K562 (cell line): ENCODE data around the gene MIP. TPM values are rescaled to one million over a fixed set of nuclear protein-coding genes. Genes with fewer than 3 reads are reported as not detected.
A peak's percentile ranks its signal among the peaks of the same experiment; 100 is the strongest.

ENCODE experiments used
- ATAC-seq: fragments of 200-7000 bp; cut with Tn5 transposase; 3 replicates; pipeline ENCODE4 v1.9.1; 2020; ENCODE audit warnings: moderate library complexity
- BruUV-seq: library from RNA; stranded (reverse); fragments of 400-500 nt; replicated peaks from 2 replicates; lab custom pipeline; 2021; lab: Mats Ljungman, UMichigan
- CTCF ChIA-PET: fragments of 300-600 bp; formaldehyde crosslinking; extraction: SDS; loops from one replicate; lab custom pipeline; 2021; ENCODE audit warnings: low intra/inter-chr PET ratio; lab: Yijun Ruan, JAX
- POLR2A ChIA-PET: fragments of 300-600, 350-650 bp; sonication (Branson Sonifier 250); formaldehyde crosslinking; extraction: SDS; loops from one replicate; lab custom pipeline; 2021; ENCODE audit warnings: antibody characterized with exemption, inconsistent platforms; lab: Yijun Ruan, JAX
- DNase-seq, 4 experiments: peaks; one replicate each; pipeline versions ENCODE4 v3.0.0 to v3.0.0-alpha.2; 2011 to 2018; ENCODE audit warnings: low spot score in 3 of 4, mixed read lengths in 3 of 4; ENCODE audit errors: extremely low read depth in 1 of 4
- FAIRE-seq: peaks from 2 replicates; lab custom pipeline; 2011; peaks lifted over from hg19 to GRCh38; lab: Jason Lieb, UNC
- H2AFZ ChIP-seq: 2 replicates; pipeline ENCODE4 v1.6.0; 2011; ENCODE audit warnings: low read depth, low read length, control low read depth, inconsistent platforms
- H3K27ac ChIP-seq: fragments of 200-600 bp; 3 replicates; pipeline ENCODE4 v1.8.0; 2011; ENCODE audit warnings: low read depth, mild to moderate bottlenecking, control low read depth, inconsistent platforms, low read length, moderate library complexity, mixed read lengths; ENCODE audit errors: extremely low read depth
- H3K27me3 ChIP-seq, 2 experiments: fragments of 300-600 bp in 1 of 2; 2 replicates in 1 of 2; 3 replicates in 1 of 2; pipeline versions ENCODE4 v1.6.0 to v1.8.0; 2011; ENCODE audit warnings: inconsistent platforms in 2 of 2, low read length in 2 of 2, mild to moderate bottlenecking in 1 of 2, mixed read lengths in 1 of 2, moderate library complexity in 1 of 2; ENCODE audit not compliant: control insufficient read depth in 2 of 2, insufficient read depth in 2 of 2
- H3K36me3 ChIP-seq: fragments of 300-600 bp; 3 replicates; pipeline ENCODE4 v1.8.0; 2011; ENCODE audit warnings: mild to moderate bottlenecking, low read length, inconsistent platforms; ENCODE audit not compliant: control insufficient read depth, insufficient read depth
- H3K4me1 ChIP-seq, 2 experiments: fragments of 200-600 bp in 1 of 2; replicated peaks in 1 of 2; 2 replicates in 1 of 2; 3 replicates in 1 of 2; pipeline versions ENCODE4 v1.5.1 to v1.8.0; 2011; ENCODE audit warnings: inconsistent platforms in 2 of 2, low read length in 2 of 2, mild to moderate bottlenecking in 1 of 2, mixed read lengths in 1 of 2, moderate library complexity in 1 of 2; ENCODE audit not compliant: control insufficient read depth in 2 of 2, insufficient read depth in 2 of 2
- H3K4me2 ChIP-seq: 2 replicates; pipeline ENCODE4 v1.6.1; 2011; ENCODE audit warnings: low read length, control low read depth, inconsistent platforms, mixed read lengths; ENCODE audit not compliant: insufficient read depth
- H3K4me3 ChIP-seq: fragments of 200-600 bp; sonication (generic), shearing (Covaris generic); 2 replicates; pipeline ENCODE4 v1.5.1; 2016; ENCODE audit warnings: control low read depth, inconsistent platforms
- H3K79me2 ChIP-seq: fragments of 200-600 bp; 3 replicates; pipeline ENCODE4 v1.8.0; 2011; ENCODE audit warnings: low read length, inconsistent platforms; ENCODE audit not compliant: control insufficient read depth, insufficient read depth
- H3K9ac ChIP-seq, 2 experiments: 2 replicates each; pipeline versions ENCODE4 v1.6.0 to v1.6.1; 2011; ENCODE audit warnings: low read depth in 2 of 2, low read length in 2 of 2, control low read depth in 1 of 2, inconsistent platforms in 1 of 2, mild to moderate bottlenecking in 1 of 2, mixed read lengths in 1 of 2; ENCODE audit not compliant: insufficient read depth in 1 of 2
- H3K9me1 ChIP-seq: one replicate; pipeline ENCODE4 v1.6.0; 2011; ENCODE audit warnings: inconsistent platforms, mild to moderate bottlenecking, low read length, moderate library complexity; ENCODE audit not compliant: control insufficient read depth, insufficient read depth
- H3K9me3 ChIP-seq: replicated peaks from 2 replicates; pipeline ENCODE4 v1.5.1; 2011; ENCODE audit warnings: low read depth, low read length, inconsistent platforms; ENCODE audit not compliant: control insufficient read depth, insufficient read depth
- H4K20me1 ChIP-seq: replicated peaks from 2 replicates; pipeline ENCODE4 v1.6.1; 2011; ENCODE audit warnings: low read length, inconsistent platforms, mixed read lengths; ENCODE audit not compliant: control insufficient read depth, insufficient read depth
- CREM ChIP-seq: IDR thresholded peaks from 2 replicates; pipeline ENCODE4 v1.6.1; 2014; ENCODE audit warnings: antibody characterized with exemption, low read depth
- EP300 ChIP-seq: IDR thresholded peaks from 2 replicates; pipeline ENCODE4 v1.6.1; 2012; ENCODE audit warnings: low read length, improper control_type of control experiment
- KHSRP ChIP-seq: fragments of 450-650 bp; IDR thresholded peaks from 2 replicates; pipeline ENCODE4 v1.6.1; 2017
- LARP7 ChIP-seq: fragments of 450-650 bp; IDR thresholded peaks from 2 replicates; pipeline ENCODE4 v1.6.1; 2016
- MAFK ChIP-seq: IDR thresholded peaks from 2 replicates; pipeline ENCODE4 v1.6.1; 2011; ENCODE audit warnings: low read length, improper control_type of control experiment
- NFRKB ChIP-seq: fragments of 450-650 bp; IDR thresholded peaks from 2 replicates; pipeline ENCODE4 v1.6.1; 2016; ENCODE audit warnings: low read depth
- NR2C2 ChIP-seq, 2 experiments: fragments of 200-800 bp in 1 of 2; sonication (Bioruptor generic) in 1 of 2; sonication (generic) in 1 of 2; formaldehyde crosslinking in 1 of 2; IDR thresholded peaks; 2 replicates each; pipeline versions ENCODE4 v1.6.1 to v1.8.0; 2016 to 2022; ENCODE audit warnings: mild to moderate bottlenecking in 1 of 2, missing compliant biosample characterization in 1 of 2, missing genetic modification characterization in 1 of 2, missing genetic modification reagents in 1 of 2
- SMARCC2 ChIP-seq: fragments of 450-650 bp; IDR thresholded peaks from 2 replicates; pipeline ENCODE4 v1.6.1; 2017; ENCODE audit warnings: antibody characterized with exemption, moderate library complexity, mild to moderate bottlenecking, low read depth
- SRSF7 ChIP-seq: fragments of 200-400 bp; formaldehyde crosslinking; optimal IDR thresholded peaks from 2 replicates; pipeline ENCODE3; 2017; ENCODE audit warnings: mild to moderate bottlenecking, low read depth, low read length
- TCF7 ChIP-seq: sonication (generic); IDR thresholded peaks from 2 replicates; pipeline ENCODE4 v1.6.1; 2016; ENCODE audit warnings: antibody characterized with exemption, borderline replicate concordance
- ZKSCAN1 ChIP-seq: fragments of 150-350 bp; IDR thresholded peaks from 2 replicates; pipeline ENCODE4 v1.6.1; 2016; ENCODE audit warnings: low read depth, low read length
- ZNF75A ChIP-seq: fragments of 450-650 bp; formaldehyde crosslinking; IDR thresholded peaks from 2 replicates; pipeline ENCODE4 v1.4.0; 2020; ENCODE audit warnings: mild to moderate bottlenecking
- WGBS: fragments of 100-300 bp; shearing (Covaris generic); methylation state at CpG from one replicate; pipeline ENCODE4 v1.1.6; 2016; ENCODE audit warnings: low coverage, mixed read lengths; ENCODE audit not compliant: insufficient coverage; ENCODE audit errors: missing lambda C conversion rate; 5-methylcytosine and 5-hydroxymethylcytosine counted together
- in situ Hi-C: fragments of 300-500 bp; cut with MboI; formaldehyde crosslinking; loops from 4 replicates; pipeline ENCODE4 v1.15.0; 2018; ENCODE audit warnings: inconsistent platforms, mixed read lengths
- intact Hi-C: fragments of 100-400 bp; cut with micrococcal nuclease; formaldehyde crosslinking; loops from 2 replicates; pipeline ENCODE4 v1.14.2; 2022
- polyA plus RNA-seq, 8 experiments: library from polyadenylated mRNA; depleted of rRNA in 4 of 8; stranded (reverse) in 5 of 8; unstranded in 3 of 8; fragments of >200 nt; fragmentation: Nextera tagmentation in 2 of 8; fragmentation: Illumina TruSeq in 1 of 8; extraction: Ambion mirVana in 2 of 8; extraction: Trizol in 1 of 8; gene quantifications; 2 replicates each; pipeline versions ENCODE4 v1.2.1 to v1.2.3, GENCODE V29; 2011 to 2014; ENCODE audit warnings: inconsistent platforms in 1 of 8, missing spikeins in 1 of 8
- total RNA-seq, 7 experiments: library from RNA; depleted of rRNA in 6 of 7; stranded (reverse); fragments of >200 nt in 6 of 7; fragmentation: Illumina TruSeq in 2 of 7; extraction: Trizol in 2 of 7; gene quantifications; 2 replicates each; pipeline versions ENCODE4 v1.2.1 to v1.2.3, GENCODE V29; 2011 to 2021; ENCODE audit warnings: low replicate concordance in 1 of 7
- TF ChIP-seq, protein P1 (sequence below), 2 experiments: fragments of 450-650 bp; IDR thresholded peaks; 2 replicates each; pipeline ENCODE4 v1.6.1; 2016; ENCODE audit warnings: mild to moderate bottlenecking in 2 of 2, borderline replicate concordance in 1 of 2, low read depth in 1 of 2, moderate library complexity in 1 of 2
- TF ChIP-seq, protein P2 (sequence below): sonication (generic); formaldehyde crosslinking; IDR thresholded peaks from 2 replicates; pipeline ENCODE4 v1.4.0; 2020; ENCODE audit warnings: mild to moderate bottlenecking, missing genetic modification reagents

The MIP gene
- total and polyA plus RNA-seq, 9 of the 15 experiments (the other 6 are each of a cell fraction or from before 2014, with no cell fraction given): 0.09 to 0.36 (median 0.19) TPM; not detected in 5

DNA sequence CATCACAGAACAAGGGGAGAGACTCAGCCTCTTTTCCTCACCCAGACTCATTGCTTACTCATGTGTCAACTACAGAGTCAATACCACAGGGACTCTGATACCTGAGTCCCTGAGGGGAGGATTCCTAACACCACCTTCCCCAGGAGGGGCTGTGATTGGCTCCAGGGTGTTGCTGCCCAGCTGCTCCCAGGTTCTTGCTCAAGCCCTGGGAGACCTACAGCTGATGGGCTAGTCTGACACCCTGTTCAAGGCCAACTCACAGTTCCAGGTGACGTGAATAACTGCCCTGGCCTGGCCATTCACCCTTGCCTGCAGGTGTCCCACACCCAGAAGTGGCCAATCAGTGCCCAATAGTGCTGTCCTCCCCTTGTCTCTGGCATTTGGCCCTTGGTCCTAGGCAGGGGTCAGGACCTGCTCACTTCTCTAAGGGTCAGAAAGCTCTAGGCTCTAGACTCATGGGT is 22.5 kb upstream of the MIP start:
- no peak overlapping the region for H3K27ac ChIP-seq
- peaks cover 0 to 4% of the 10 kb centered on the region in 2 experiments; a peak in 2 of 5 replicates for H3K4me1 ChIP-seq
- H3K9me3 ChIP-seq: no peaks in the 10 kb centered on the region
- DNase-seq: no peak
- ChIA-PET POLR2A (interaction anchor here (0.6 kb wide), 1 partner anchor 270 kb away, joined by 5 read pairs; no protein-coding TSS in a partner anchor), CTCF (no interaction called here)
- no peak for FAIRE-seq
- in situ Hi-C loops: no loop called here
- H3K36me3 ChIP-seq: 0 out of 3 replicates have a peak, but pooled peaks cover 3% of the 10 kb centered on the region
- no peak overlapping the region; a peak in 1 of 4 replicates for H3K9ac ChIP-seq
- H4K20me1 ChIP-seq: 0 out of 2 replicates have a peak, but pooled peaks cover 8% of the 10 kb centered on the region
- 45% methylated on average over 1 of the region's 1 CpG for WGBS
- peaks cover 5% of the 10 kb centered on the region for H3K9me1 ChIP-seq
- no peak overlapping the region for H3K4me2 ChIP-seq
- H2AFZ ChIP-seq: no peak overlapping the region
- peak; percentile 16; the same call in 2 of the 3 replicates for ATAC-seq
- no TSS peak for BruUV-seq
- no peaks in the 10 kb centered on the region for H3K27me3 ChIP-seq
- intact Hi-C loops: no loop called here
- H3K4me3 ChIP-seq: no peak overlapping the region
- H3K79me2 ChIP-seq: no peaks in the 10 kb centered on the region
- TF ChIP-seq TCF7 (no peak), EP300 (no peak), NFRKB (no peak), CREM (no peak), SRSF7 (no peak), NR2C2 (CRISPR knock-in tag; IDR thresholded peaks at IDR 0.05) (no peak), NR2C2 (tag; IDR thresholded peaks at IDR 0.05) (no peak), ZKSCAN1 (no peak), LARP7 (no peak), KHSRP (no peak), MAFK (no peak), SMARCC2 (no peak), ZNF75A (no peak)
- TF ChIP-seq, protein P1, sequence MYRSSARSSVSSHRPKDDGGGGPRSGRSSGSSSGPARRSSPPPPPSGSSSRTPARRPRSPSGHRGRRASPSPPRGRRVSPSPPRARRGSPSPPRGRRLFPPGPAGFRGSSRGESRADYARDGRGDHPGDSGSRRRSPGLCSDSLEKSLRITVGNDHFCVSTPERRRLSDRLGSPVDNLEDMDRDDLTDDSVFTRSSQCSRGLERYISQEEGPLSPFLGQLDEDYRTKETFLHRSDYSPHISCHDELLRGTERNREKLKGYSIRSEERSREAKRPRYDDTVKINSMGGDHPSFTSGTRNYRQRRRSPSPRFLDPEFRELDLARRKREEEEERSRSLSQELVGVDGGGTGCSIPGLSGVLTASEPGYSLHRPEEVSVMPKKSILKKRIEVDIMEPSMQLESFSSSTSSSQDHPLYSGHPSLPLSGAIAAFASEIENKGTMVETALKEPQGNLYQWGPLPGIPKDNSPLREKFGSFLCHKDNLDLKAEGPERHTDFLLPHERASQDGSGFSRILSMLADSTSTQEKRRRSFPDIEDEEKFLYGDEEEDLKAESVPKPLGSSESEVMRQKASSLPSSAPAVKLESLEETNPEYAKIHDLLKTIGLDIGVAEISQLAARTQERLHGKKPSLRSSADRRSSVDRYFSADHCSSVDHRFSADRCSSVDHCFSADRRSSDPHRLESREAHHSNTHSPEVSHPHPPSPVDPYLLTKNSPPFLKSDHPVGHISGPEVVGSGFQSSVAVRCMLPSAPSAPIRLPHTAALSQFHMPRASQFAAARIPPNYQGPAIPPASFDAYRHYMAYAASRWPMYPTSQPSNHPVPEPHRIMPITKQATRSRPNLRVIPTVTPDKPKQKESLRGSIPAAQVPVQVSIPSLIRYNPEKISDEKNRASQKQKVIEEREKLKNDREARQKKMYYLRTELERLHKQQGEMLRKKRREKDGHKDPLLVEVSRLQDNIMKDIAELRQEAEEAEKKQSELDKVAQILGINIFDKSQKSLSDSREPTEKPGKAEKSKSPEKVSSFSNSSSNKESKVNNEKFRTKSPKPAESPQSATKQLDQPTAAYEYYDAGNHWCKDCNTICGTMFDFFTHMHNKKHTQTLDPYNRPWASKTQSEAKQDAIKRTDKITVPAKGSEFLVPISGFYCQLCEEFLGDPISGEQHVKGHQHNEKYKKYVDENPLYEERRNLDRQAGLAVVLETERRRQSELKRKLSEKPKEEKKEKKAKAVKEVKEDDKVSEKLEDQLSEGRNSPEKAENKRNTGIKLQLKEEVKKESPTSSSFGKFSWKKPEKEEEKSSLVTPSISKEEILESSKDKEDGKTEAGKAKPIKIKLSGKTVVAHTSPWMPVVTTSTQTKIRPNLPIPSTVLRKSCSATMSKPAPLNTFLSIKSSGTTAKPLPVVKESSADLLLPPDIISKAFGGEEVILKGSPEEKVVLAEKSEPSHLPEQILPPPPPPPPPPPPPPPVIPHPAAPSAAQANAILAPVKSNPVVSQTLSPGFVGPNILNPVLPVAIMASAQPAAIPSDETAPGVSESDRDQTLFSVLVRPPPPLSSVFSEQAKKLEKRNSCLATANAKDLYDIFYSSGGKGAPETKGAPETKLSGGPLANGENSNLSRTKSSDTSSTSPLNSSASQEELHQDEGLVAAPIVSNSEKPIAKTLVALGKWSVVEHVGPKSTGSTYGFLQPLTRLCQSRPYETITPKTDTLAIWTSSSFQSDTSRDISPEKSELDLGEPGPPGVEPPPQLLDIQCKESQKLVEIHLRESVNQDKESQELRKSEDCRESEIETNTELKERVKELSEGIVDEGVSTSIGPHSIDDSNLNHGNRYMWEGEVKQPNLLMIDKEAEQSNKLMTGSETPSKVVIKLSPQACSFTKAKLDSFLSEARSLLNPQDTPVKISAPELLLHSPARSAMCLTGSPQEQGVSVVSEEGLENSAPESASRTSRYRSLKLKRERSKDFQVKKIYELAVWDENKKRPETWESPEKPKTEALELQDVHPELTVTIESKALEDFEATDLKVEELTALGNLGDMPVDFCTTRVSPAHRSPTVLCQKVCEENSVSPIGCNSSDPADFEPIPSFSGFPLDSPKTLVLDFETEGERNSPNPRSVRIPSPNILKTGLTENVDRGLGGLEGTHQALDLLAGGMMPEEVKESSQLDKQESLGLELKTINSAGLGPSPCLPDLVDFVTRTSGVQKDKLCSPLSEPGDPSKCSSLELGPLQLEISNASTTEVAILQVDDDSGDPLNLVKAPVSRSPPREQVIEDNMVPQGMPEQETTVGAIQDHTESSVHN (IDR thresholded peaks at IDR 0.05; ENCODE audit: borderline replicate concordance in 1 of 2, low read depth in 1 of 2): no peak
- TF ChIP-seq, protein P2, sequence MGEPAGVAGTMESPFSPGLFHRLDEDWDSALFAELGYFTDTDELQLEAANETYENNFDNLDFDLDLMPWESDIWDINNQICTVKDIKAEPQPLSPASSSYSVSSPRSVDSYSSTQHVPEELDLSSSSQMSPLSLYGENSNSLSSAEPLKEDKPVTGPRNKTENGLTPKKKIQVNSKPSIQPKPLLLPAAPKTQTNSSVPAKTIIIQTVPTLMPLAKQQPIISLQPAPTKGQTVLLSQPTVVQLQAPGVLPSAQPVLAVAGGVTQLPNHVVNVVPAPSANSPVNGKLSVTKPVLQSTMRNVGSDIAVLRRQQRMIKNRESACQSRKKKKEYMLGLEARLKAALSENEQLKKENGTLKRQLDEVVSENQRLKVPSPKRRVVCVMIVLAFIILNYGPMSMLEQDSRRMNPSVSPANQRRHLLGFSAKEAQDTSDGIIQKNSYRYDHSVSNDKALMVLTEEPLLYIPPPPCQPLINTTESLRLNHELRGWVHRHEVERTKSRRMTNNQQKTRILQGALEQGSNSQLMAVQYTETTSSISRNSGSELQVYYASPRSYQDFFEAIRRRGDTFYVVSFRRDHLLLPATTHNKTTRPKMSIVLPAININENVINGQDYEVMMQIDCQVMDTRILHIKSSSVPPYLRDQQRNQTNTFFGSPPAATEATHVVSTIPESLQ (CRISPR knock-in tag): no peak
